Endodermal cell (in vitro differentiated cells): ENCODE results near the gene TPP1. TPM values are rescaled to one million over a fixed set of nuclear protein-coding genes. Genes with fewer than 3 reads are reported as not detected.

Source experiments
- DNase-seq: peaks from one replicate; pipeline ENCODE4 v3.0.0-alpha.2; 2017
- H3K27ac ChIP-seq: 2 replicates; pipeline ENCODE4 v1.5.1; 2013; ENCODE audit warnings: mild to moderate bottlenecking, low read depth, low read length, moderate library complexity
- H3K27me3 ChIP-seq: 2 replicates; pipeline ENCODE4 v1.6.1; 2013; ENCODE audit warnings: mild to moderate bottlenecking, low read length, moderate library complexity; ENCODE audit not compliant: insufficient read depth, control insufficient read depth, poor library complexity, severe bottlenecking
- H3K36me3 ChIP-seq: 2 replicates; pipeline ENCODE4 v1.7.0; 2013; ENCODE audit warnings: mild to moderate bottlenecking, low read length, moderate library complexity; ENCODE audit not compliant: control insufficient read depth, insufficient read depth
- H3K4me1 ChIP-seq: one replicate; pipeline ENCODE4 v1.7.0; 2013; ENCODE audit warnings: low read length; ENCODE audit not compliant: control insufficient read depth, insufficient read depth
- H3K4me3 ChIP-seq: 2 replicates; pipeline ENCODE4 v1.5.1; 2013; ENCODE audit warnings: mild to moderate bottlenecking, low read length, moderate library complexity
- H3K9ac ChIP-seq: 2 replicates; pipeline ENCODE4 v1.6.1; 2013; ENCODE audit warnings: mild to moderate bottlenecking, low read length, moderate library complexity; ENCODE audit not compliant: poor library complexity, severe bottlenecking; ENCODE audit errors: extremely low read depth
- H3K9me3 ChIP-seq: 2 replicates; pipeline ENCODE4 v1.6.1; 2013; ENCODE audit warnings: mild to moderate bottlenecking, low read length, moderate library complexity; ENCODE audit not compliant: control insufficient read depth
- H3K27ac Mint-ChIP-seq: 2 replicates; pipeline ENCODE4 v1.8.0; 2020; ENCODE audit warnings: mixed read lengths
- H3K27me3 Mint-ChIP-seq: 2 replicates; pipeline ENCODE4 v1.8.0; 2021; ENCODE audit warnings: mild to moderate bottlenecking, mixed read lengths; ENCODE audit not compliant: insufficient read depth
- H3K36me3 Mint-ChIP-seq: 2 replicates; pipeline ENCODE4 v1.8.0; 2020; ENCODE audit warnings: low read depth, mixed read lengths
- H3K4me1 Mint-ChIP-seq: 2 replicates; pipeline ENCODE4 v1.8.0; 2020; ENCODE audit warnings: mixed read lengths
- H3K4me3 Mint-ChIP-seq: 2 replicates; pipeline ENCODE4 v1.8.0; 2020; ENCODE audit warnings: mild to moderate bottlenecking, moderate library complexity, mixed read lengths
- H3K9me3 Mint-ChIP-seq: 2 replicates; pipeline ENCODE4 v1.8.0; 2020; ENCODE audit warnings: mild to moderate bottlenecking, mixed read lengths
- CTCF ChIP-seq: fragments of 200-600 bp; sonication (generic); conservative IDR thresholded peaks from 2 replicates; pipeline ENCODE4 v1.5.0; 2021; ENCODE audit warnings: antibody characterized with exemption, mild to moderate bottlenecking
- WGBS, 2 experiments: methylation state at CpG; one replicate each; pipeline versions ENCODE4 v1.1.5 to v1.1.7; 2013; ENCODE audit warnings: missing lambda C conversion rate in 2 of 2, mixed read lengths in 1 of 2; ENCODE audit not compliant: insufficient coverage in 1 of 2, insufficient read length in 1 of 2; 5-methylcytosine and 5-hydroxymethylcytosine counted together
- total RNA-seq, 2 donors: library from RNA; stranded (reverse); fragmentation: NEBNext Ultra II Directional in 1 of 2; extraction: Animal tissue kit (Norgen Biotek cat#: 25700) in 1 of 2; gene quantifications; 2 replicates in 1 of 2; 3 replicates in 1 of 2; pipeline ENCODE4 v1.2.1, GENCODE V29; 2021

TPP1 gene
- total RNA-seq, 2 donors from 2014 or later, result 68.3 to 71.0 TPM

- H3K36me3 ChIP-seq, result peaks cover 19% of the 10 kb centered on the region
- 92 to 94% methylated on average over 4 to 5 of the region's 5 CpGs for WGBS, 2 experiments
- no peaks in the 10 kb centered on the region for H3K9me3 ChIP-seq
- Mint-ChIP-seq H3K9me3 (no peaks in the 10 kb centered on the region), H3K4me1 (no peaks in the 10 kb centered on the region), H3K36me3 (peaks cover 23% of the 10 kb centered on the region), H3K27ac (no peak overlapping the region), H3K27me3 (no peaks in the 10 kb centered on the region), H3K4me3 (no peak overlapping the region)
- no peak overlapping the region for H3K27ac ChIP-seq
- no peak for DNase-seq
- TF ChIP-seq CTCF, result no peak
- peaks cover 7% of the 10 kb centered on the region for H3K4me1 ChIP-seq
- H3K4me3 ChIP-seq, result no peak overlapping the region
- H3K27me3 ChIP-seq, result no peaks in the 10 kb centered on the region
- no peak overlapping the region for H3K9ac ChIP-seq
Measured at GRCh38 chr11:6617315-6617781, 1.9 kb downstream of the TPP1 start.

- H3K27me3 Mint-ChIP-seq, result no peaks in the 10 kb centered on the region
- no peak overlapping the region for H3K4me3 Mint-ChIP-seq
- Histone ChIP-seq H3K27me3 (no peaks in the 10 kb centered on the region), H3K27ac (no peak overlapping the region), H3K36me3 (peaks cover 19% of the 10 kb centered on the region), H3K4me3 (no peak overlapping the region), H3K9ac (no peak overlapping the region), H3K9me3 (no peaks in the 10 kb centered on the region), H3K4me1 (peaks cover 7% of the 10 kb centered on the region)
- DNase-seq, result no peak
- TF ChIP-seq CTCF, result no peak
- H3K9me3 Mint-ChIP-seq, result no peaks in the 10 kb centered on the region
- H3K27ac Mint-ChIP-seq, result peak overlapping the region; percentile 28
- H3K36me3 Mint-ChIP-seq, result peaks cover 23% of the 10 kb centered on the region
- 91 to 100% methylated on average over 9 to 14 of the region's 14 CpGs for WGBS, 2 experiments
- no peaks in the 10 kb centered on the region for H3K4me1 Mint-ChIP-seq
Measured at GRCh38 chr11:6616596-6617250, 2.5 kb downstream of the TPP1 start.

DNA sequence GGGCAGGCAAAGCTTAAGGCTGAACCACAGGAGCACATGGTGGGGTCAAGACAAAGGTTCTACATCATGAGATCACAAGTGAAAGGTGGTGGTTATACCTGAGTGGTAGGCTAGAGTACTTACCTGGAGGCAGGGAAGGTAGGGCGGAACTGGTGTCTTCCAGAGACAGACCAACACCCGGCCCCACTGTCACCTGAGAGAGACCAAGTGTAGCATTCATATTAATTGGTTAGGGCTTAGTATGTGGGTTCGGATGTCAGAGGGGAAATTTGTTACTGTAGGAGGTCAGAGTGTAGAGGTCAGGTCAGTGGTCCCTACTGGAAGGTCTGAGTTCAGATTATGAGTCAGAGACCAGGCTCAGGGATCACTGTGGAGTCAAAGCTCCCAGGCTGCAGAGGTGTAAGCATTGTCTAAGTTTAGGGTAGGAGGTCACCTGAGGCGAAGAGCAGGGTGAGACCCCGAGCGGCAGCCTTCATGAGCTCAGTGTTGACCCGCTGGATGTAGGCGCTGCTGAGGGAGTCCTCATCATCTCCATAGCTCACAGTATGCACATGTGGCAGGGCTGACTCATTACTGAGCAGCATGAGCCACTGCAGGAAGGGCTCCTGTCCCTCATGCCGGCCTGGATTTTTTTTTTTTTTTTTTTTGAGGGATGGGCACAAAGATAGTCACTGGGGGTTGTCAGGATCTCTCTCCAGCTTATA is 3.2 kb downstream of the TPP1 start:
- Histone ChIP-seq H3K9me3 (no peaks in the 10 kb centered on the region), H3K4me1 (peaks cover 2% of the 10 kb centered on the region), H3K4me3 (no peak overlapping the region), H3K27ac (no peak overlapping the region), H3K36me3 (peaks cover 23% of the 10 kb centered on the region), H3K9ac (no peak overlapping the region), H3K27me3 (no peaks in the 10 kb centered on the region)
- Mint-ChIP-seq H3K36me3 (peaks cover 27% of the 10 kb centered on the region), H3K4me1 (peaks cover 5% of the 10 kb centered on the region), H3K27me3 (no peaks in the 10 kb centered on the region), H3K4me3 (no peak overlapping the region), H3K27ac (no peak overlapping the region), H3K9me3 (no peaks in the 10 kb centered on the region)
- TF ChIP-seq CTCF, result no peak
- WGBS, 2 experiments, result 89 to 98% methylated on average over 5 to 9 of the region's 9 CpGs
- DNase-seq, result no peak
